Astrocyte (in vitro differentiated cells and primary cell): ENCODE measurements around the gene SLC35F6. TPM values are rescaled to one million over a fixed set of nuclear protein-coding genes. Genes with fewer than 3 reads are reported as not detected.
A peak's percentile ranks its signal among the peaks of the same experiment; 100 is the strongest.
"Not testable (repeated sequence)": the region's sequence is repeated elsewhere in the genome, so short reads cannot be mapped to it uniquely, and the experiment has no call there.

Experiments
- DNase-seq: peaks from one replicate; pipeline ENCODE4 v3.0.0-alpha.2; 2010; ENCODE audit warnings: low read depth
- FAIRE-seq: peaks from 2 replicates; lab custom pipeline; 2011; peaks lifted over from hg19 to GRCh38; lab: Jason Lieb, UNC
- H2AFZ ChIP-seq: 2 replicates; pipeline ENCODE4 v1.6.0; 2012; ENCODE audit warnings: low read depth, low read length, inconsistent platforms
- H3K27ac ChIP-seq: 2 replicates; pipeline ENCODE4 v1.5.1; 2011; ENCODE audit warnings: low read depth, low read length, inconsistent platforms
- H3K27me3 ChIP-seq: 2 replicates; pipeline ENCODE4 v1.6.0; 2011; ENCODE audit warnings: low read length, inconsistent platforms; ENCODE audit not compliant: insufficient read depth
- H3K36me3 ChIP-seq: 2 replicates; pipeline ENCODE4 v1.5.1; 2011; ENCODE audit warnings: low read length, inconsistent platforms; ENCODE audit not compliant: insufficient read depth
- H3K4me1 ChIP-seq: 2 replicates; pipeline ENCODE4 v1.5.1; 2011; ENCODE audit warnings: low read length, inconsistent platforms; ENCODE audit not compliant: insufficient read depth
- H3K4me2 ChIP-seq: 2 replicates; pipeline ENCODE4 v1.6.0; 2012; ENCODE audit warnings: low read length, inconsistent platforms
- H3K4me3 ChIP-seq: 2 replicates; pipeline ENCODE4 v1.5.1; 2011; ENCODE audit warnings: low read depth, mild to moderate bottlenecking, low read length, inconsistent platforms; ENCODE audit not compliant: insufficient read depth
- H3K79me2 ChIP-seq: 2 replicates; pipeline ENCODE4 v1.6.0; 2012; ENCODE audit warnings: mild to moderate bottlenecking, low read length, inconsistent platforms; ENCODE audit not compliant: insufficient read depth
- H3K9ac ChIP-seq: 2 replicates; pipeline ENCODE4 v1.6.0; 2012; ENCODE audit warnings: mild to moderate bottlenecking, low read length, inconsistent platforms
- H3K9me3 ChIP-seq: 2 replicates; pipeline ENCODE4 v1.5.1; 2012; ENCODE audit warnings: low read depth, mild to moderate bottlenecking, low read length, inconsistent platforms; ENCODE audit not compliant: insufficient read depth
- H4K20me1 ChIP-seq: 2 replicates; pipeline ENCODE4 v1.6.0; 2012; ENCODE audit warnings: low read length, inconsistent platforms; ENCODE audit not compliant: insufficient read depth
- H3K27ac Mint-ChIP-seq: one replicate; pipeline ENCODE4 v1.8.0; 2021; ENCODE audit warnings: mild to moderate bottlenecking, mixed read lengths; ENCODE audit not compliant: unreplicated experiment
- H3K27me3 Mint-ChIP-seq: one replicate; pipeline ENCODE4 v1.8.0; 2021; ENCODE audit warnings: low read depth, mixed read lengths; ENCODE audit not compliant: unreplicated experiment
- H3K36me3 Mint-ChIP-seq: one replicate; pipeline ENCODE4 v1.8.0; 2021; ENCODE audit warnings: low read depth, mixed read lengths; ENCODE audit not compliant: unreplicated experiment
- H3K4me1 Mint-ChIP-seq: one replicate; pipeline ENCODE4 v1.8.0; 2021; ENCODE audit warnings: low read depth, mixed read lengths; ENCODE audit not compliant: unreplicated experiment
- H3K4me3 Mint-ChIP-seq: one replicate; pipeline ENCODE4 v1.8.0; 2021; ENCODE audit warnings: mild to moderate bottlenecking, moderate library complexity, mixed read lengths; ENCODE audit not compliant: unreplicated experiment
- H3K9me3 Mint-ChIP-seq: one replicate; pipeline ENCODE4 v1.8.0; 2021; ENCODE audit warnings: mild to moderate bottlenecking, mixed read lengths; ENCODE audit not compliant: unreplicated experiment
- EZH2 ChIP-seq: IDR thresholded peaks from 2 replicates; pipeline ENCODE4 v1.6.1; 2012; ENCODE audit warnings: mild to moderate bottlenecking, low read length, inconsistent platforms; ENCODE audit not compliant: insufficient read depth
- total RNA-seq: library from RNA; stranded (reverse); gene quantifications from 2 replicates; pipeline ENCODE4 v1.2.1, GENCODE V29; 2021
- TF ChIP-seq, protein P1 (sequence below): IDR thresholded peaks from 2 replicates; pipeline ENCODE4 v1.5.1; 2011; ENCODE audit warnings: low read depth, mild to moderate bottlenecking, inconsistent platforms, low read length, moderate library complexity; ENCODE audit not compliant: insufficient read depth

The SLC35F6 gene
- total RNA-seq, 1 donor from 2014 or later, result 41.9 TPM

DNA sequence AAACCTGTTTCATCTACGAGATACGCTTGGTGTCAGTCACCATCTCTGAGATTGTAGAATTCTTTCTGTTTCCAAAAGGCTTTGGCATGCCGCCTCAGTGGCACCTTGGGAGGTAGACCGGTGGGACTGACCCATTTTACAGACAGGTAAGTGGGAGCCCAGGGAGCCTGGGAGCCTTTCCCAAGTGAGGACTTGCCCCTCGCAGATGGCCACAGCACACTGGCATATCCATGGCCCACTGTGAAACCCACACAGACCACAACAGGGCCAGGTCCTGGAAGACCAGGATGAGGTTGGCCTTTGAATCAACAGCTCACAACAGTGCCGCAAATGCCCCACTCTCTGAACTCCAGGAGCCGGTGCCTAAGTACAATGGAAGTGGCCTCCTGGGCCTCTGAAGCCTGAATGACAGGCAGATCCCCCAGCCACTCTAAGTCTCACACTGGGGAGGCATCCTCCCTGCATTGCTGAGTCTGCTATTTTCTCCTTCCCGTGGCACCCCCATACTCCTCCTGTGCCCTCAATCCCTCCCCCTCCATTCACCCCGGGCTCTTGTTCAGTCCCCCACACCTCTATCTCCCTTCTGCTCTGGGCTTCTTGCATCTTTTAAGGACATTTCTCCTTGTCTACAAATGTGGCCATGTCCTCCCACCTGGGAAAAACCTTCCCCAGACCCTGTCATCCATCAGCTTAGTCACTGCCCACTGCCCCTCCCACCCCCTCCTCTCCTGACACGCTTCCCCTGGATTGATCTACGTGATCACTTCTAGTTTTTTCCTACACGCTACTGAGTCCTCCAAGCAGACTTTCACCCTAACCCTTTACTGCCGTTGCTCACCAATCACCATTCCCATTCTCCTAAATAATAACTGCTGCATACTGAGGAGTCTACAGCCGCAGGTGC is 48.0 kb downstream of the SLC35F6 start:
- no peak for TF ChIP-seq EZH2
- TF ChIP-seq, protein P1, sequence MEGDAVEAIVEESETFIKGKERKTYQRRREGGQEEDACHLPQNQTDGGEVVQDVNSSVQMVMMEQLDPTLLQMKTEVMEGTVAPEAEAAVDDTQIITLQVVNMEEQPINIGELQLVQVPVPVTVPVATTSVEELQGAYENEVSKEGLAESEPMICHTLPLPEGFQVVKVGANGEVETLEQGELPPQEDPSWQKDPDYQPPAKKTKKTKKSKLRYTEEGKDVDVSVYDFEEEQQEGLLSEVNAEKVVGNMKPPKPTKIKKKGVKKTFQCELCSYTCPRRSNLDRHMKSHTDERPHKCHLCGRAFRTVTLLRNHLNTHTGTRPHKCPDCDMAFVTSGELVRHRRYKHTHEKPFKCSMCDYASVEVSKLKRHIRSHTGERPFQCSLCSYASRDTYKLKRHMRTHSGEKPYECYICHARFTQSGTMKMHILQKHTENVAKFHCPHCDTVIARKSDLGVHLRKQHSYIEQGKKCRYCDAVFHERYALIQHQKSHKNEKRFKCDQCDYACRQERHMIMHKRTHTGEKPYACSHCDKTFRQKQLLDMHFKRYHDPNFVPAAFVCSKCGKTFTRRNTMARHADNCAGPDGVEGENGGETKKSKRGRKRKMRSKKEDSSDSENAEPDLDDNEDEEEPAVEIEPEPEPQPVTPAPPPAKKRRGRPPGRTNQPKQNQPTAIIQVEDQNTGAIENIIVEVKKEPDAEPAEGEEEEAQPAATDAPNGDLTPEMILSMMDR, result no peak
- no peaks in the 10 kb centered on the region for H3K36me3 ChIP-seq
- H3K79me2 ChIP-seq, result no peaks in the 10 kb centered on the region
- Mint-ChIP-seq H3K9me3 (peaks cover 4% of the 10 kb centered on the region), H3K4me1 (peaks cover 2% of the 10 kb centered on the region), H3K27me3 (peaks cover 28% of the 10 kb centered on the region), H3K36me3 (no peaks in the 10 kb centered on the region), H3K4me3 (no peak overlapping the region), H3K27ac (no peak overlapping the region)
- FAIRE-seq, result no peak
- H3K9me3 ChIP-seq, result no peaks in the 10 kb centered on the region
- H4K20me1 ChIP-seq, result no peaks in the 10 kb centered on the region
- no peak for DNase-seq
- H3K4me3 ChIP-seq, result no peak overlapping the region
- no peak overlapping the region for H3K4me2 ChIP-seq
- H3K9ac ChIP-seq, result no peak overlapping the region
- no peak overlapping the region for H3K27ac ChIP-seq
- no peak overlapping the region for H2AFZ ChIP-seq
- no peaks in the 10 kb centered on the region for H3K4me1 ChIP-seq
- H3K27me3 ChIP-seq, result peaks cover 14% of the 10 kb centered on the region

GRCh38 chr2:26812731-26813130 is 48.6 kb downstream of the SLC35F6 start:
- no peaks in the 10 kb centered on the region for H3K9me3 ChIP-seq
- H3K4me2 ChIP-seq, result no peak overlapping the region
- H3K4me3 ChIP-seq, result no peak overlapping the region
- H3K79me2 ChIP-seq, result no peaks in the 10 kb centered on the region
- H3K4me1 ChIP-seq, result no peaks in the 10 kb centered on the region
- DNase-seq (no peak), FAIRE-seq (no peak)
- H3K27ac ChIP-seq, result no peak overlapping the region
- TF ChIP-seq EZH2, result no peak
- TF ChIP-seq, protein P1, result no peak
- peaks cover 16% of the 10 kb centered on the region for H3K27me3 ChIP-seq
- Mint-ChIP-seq H3K27ac (peak overlapping the region; percentile 18), H3K27me3 (peaks cover 29% of the 10 kb centered on the region), H3K4me1 (peaks cover 2% of the 10 kb centered on the region), H3K4me3 (no peak overlapping the region), H3K9me3 (peaks cover 4% of the 10 kb centered on the region), H3K36me3 (no peaks in the 10 kb centered on the region)
- H3K36me3 ChIP-seq, result no peaks in the 10 kb centered on the region
- H2AFZ ChIP-seq, result no peak overlapping the region
- H3K9ac ChIP-seq, result no peak overlapping the region
- H4K20me1 ChIP-seq, result no peaks in the 10 kb centered on the region

GRCh38 chr2:26814072-26814765 is 50.1 kb downstream of the SLC35F6 start:
- H3K27ac Mint-ChIP-seq, DNase-seq, H3K9me3 ChIP-seq, H3K36me3 ChIP-seq, H3K27ac ChIP-seq, H3K9ac ChIP-seq, H3K4me2 ChIP-seq, FAIRE-seq, H3K4me1 Mint-ChIP-seq, H3K4me3 Mint-ChIP-seq, H3K4me1 ChIP-seq, H4K20me1 ChIP-seq, H3K9me3 Mint-ChIP-seq, H3K79me2 ChIP-seq, H3K36me3 Mint-ChIP-seq, H2AFZ ChIP-seq, H3K4me3 ChIP-seq: not testable (repeated sequence)
- H3K27me3 ChIP-seq, result peaks cover 21% of the 10 kb centered on the region
- H3K27me3 Mint-ChIP-seq, result peaks cover 39% of the 10 kb centered on the region
